DND-41 (cell line): ENCODE results near the gene AK8.

ENCODE experiments used
- ATAC-seq: fragments of 200-7000 bp; cut with Tn5 transposase; 3 replicates; pipeline ENCODE4 v1.9.1; 2021; ENCODE audit warnings: low read depth; ENCODE audit not compliant: insufficient read depth
- DNase-seq: peaks from one replicate; pipeline ENCODE4 v3.0.0-alpha.2; 2020
- H2AFZ ChIP-seq: 2 replicates; pipeline ENCODE4 v1.6.0; 2012; ENCODE audit warnings: low read depth, low read length
- H3K27ac ChIP-seq: 2 replicates; pipeline ENCODE4 v1.5.1; 2012; ENCODE audit warnings: low read length, inconsistent platforms
- H3K27me3 ChIP-seq: fragments of 200-600 bp; sonication (generic); 2 replicates; pipeline ENCODE4 v1.6.0; 2012; ENCODE audit warnings: low read length, mild to moderate bottlenecking, inconsistent platforms; ENCODE audit not compliant: insufficient read depth, poor library complexity
- H3K36me3 ChIP-seq: 2 replicates; pipeline ENCODE4 v1.5.1; 2012; ENCODE audit warnings: low read length, inconsistent platforms; ENCODE audit not compliant: insufficient read depth
- H3K4me1 ChIP-seq: 2 replicates; pipeline ENCODE4 v1.5.1; 2012; ENCODE audit warnings: mild to moderate bottlenecking, low read length; ENCODE audit not compliant: insufficient read depth
- H3K4me2 ChIP-seq: 2 replicates; pipeline ENCODE4 v1.6.0; 2012; ENCODE audit warnings: mild to moderate bottlenecking, moderate library complexity, low read length, inconsistent platforms; ENCODE audit not compliant: insufficient read depth
- H3K4me3 ChIP-seq, 2 experiments: fragments of 200-600 bp in 1 of 2; shearing (Covaris generic) in 1 of 2; 2 replicates each; pipeline ENCODE4 v1.5.1; 2012 to 2016; ENCODE audit warnings: inconsistent platforms in 2 of 2, low read length in 2 of 2, mild to moderate bottlenecking in 2 of 2, low read depth in 1 of 2, moderate library complexity in 1 of 2
- H3K79me2 ChIP-seq: 2 replicates; pipeline ENCODE4 v1.6.0; 2012; ENCODE audit warnings: low read length, inconsistent platforms; ENCODE audit not compliant: insufficient read depth
- H3K9ac ChIP-seq: 2 replicates; pipeline ENCODE4 v1.6.0; 2012; ENCODE audit warnings: low read depth, mild to moderate bottlenecking, inconsistent platforms, low read length, moderate library complexity
- H3K9me3 ChIP-seq: 2 replicates; pipeline ENCODE4 v1.5.1; 2012; ENCODE audit warnings: low read length, moderate library complexity, mild to moderate bottlenecking, inconsistent platforms; ENCODE audit not compliant: insufficient read depth, severe bottlenecking
- H4K20me1 ChIP-seq: 2 replicates; pipeline ENCODE4 v1.6.0; 2012; ENCODE audit warnings: low read length; ENCODE audit not compliant: insufficient read depth
- CTCF ChIP-seq: IDR thresholded peaks from 2 replicates; pipeline ENCODE4 v1.5.1; 2012; ENCODE audit warnings: borderline replicate concordance, low read length, moderate library complexity, mild to moderate bottlenecking; ENCODE audit not compliant: poor library complexity, severe bottlenecking; ENCODE audit errors: extremely low read depth
- EZH2 ChIP-seq: IDR thresholded peaks from 3 replicates; pipeline ENCODE4 v1.6.1; 2012; ENCODE audit warnings: borderline replicate concordance, low read depth, mild to moderate bottlenecking, moderate library complexity, low read length, inconsistent platforms; ENCODE audit not compliant: severe bottlenecking

AK8 gene

DNA sequence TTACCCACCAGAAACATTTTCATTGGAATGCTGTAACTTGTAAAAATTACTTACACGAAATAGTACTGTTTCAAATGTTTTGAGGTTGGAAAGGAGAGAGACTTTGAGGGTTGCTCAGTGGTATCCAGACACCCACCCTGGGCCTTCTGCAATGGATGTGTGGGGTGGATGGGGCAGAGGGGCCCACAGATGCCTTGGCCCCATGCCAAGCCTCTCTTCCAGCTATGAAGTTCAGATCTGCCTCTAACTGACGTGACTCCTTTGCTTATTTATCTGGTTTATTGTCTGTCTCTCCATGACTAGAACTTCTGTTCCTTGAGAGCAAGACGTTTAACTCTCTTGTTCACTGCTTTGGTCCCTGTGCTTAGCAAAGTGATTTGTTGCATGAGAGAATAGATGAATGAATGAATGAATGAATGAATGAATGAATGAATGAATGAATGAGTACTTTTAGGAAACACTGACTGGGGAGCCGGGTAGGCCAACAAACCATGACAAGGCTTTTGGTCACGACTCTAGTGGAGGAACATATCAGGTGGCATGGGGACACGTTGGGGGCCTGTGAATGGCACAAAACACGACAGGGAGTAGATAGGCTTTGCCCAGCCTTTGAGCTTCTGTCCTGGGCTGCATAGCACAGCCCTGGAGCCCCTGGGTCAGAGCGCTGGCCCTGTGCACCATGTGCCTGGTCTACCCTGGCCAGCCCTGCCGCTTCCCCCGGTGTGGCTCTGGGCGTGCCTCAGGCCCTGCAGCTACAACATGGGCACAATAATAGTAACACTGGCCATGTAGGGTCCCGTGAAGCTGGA, 31.8 kb downstream of the AK8 start:
- no peak overlapping the region for H3K9ac ChIP-seq
- no peaks in the 10 kb centered on the region for H3K36me3 ChIP-seq
- H3K4me1 ChIP-seq = peaks cover 23% of the 10 kb centered on the region
- no peaks in the 10 kb centered on the region for H3K27me3 ChIP-seq
- no peak for ATAC-seq
- TF ChIP-seq EZH2 = no peak
- no peak for TF ChIP-seq CTCF
- no peak overlapping the region for H3K27ac ChIP-seq
- H3K79me2 ChIP-seq = no peaks in the 10 kb centered on the region
- no peaks in the 10 kb centered on the region for H4K20me1 ChIP-seq
- H3K4me2 ChIP-seq = no peak overlapping the region
- no peak overlapping the region for H3K4me3 ChIP-seq
- H3K9me3 ChIP-seq = no peaks in the 10 kb centered on the region
- no peak overlapping the region for H2AFZ ChIP-seq
- peak; percentile 44 for DNase-seq

DNA sequence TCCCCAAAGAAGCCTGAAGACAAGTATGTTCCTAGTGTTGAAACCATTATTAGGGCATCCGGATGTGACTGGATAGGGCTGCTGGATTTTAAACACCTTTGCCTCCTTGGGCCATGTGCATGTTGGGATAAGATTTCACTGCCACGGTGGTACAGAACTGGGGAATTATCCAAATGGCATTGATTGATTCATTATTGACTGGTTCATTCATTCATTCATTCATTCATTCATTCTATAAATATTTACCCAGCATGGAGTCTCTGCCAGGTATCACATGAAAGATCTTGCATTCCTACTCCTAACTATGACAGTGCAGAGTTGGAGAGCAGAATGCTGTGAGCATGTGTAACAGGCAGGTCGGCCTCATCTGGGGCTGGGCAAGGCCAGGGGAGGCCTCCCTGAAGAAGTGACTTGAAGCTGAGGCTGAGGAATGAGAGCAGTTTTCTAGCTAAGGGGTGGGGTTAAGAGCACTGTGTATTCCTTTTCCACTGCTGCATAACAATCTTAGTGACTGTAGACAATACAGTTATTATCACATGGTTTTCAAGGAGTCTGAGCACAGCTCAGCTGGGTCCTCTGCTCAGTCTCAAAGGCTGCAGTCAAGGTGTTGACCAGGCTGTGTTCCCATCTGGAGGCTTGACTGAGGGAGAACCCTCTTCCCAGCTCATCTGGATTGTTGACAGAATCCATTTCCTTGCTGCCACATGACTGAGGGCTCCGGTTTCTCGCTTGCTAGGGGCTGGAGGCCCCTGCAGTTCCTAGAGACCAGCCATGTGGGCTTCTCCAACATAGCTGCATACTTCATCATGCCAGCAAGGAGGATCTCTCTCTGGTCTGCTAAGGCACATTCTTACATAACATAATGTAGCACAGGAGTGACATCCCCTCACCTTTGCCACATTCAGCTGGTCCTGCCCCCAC, 35.7 kb downstream of the AK8 start:
- no peaks in the 10 kb centered on the region for H4K20me1 ChIP-seq
- no peak overlapping the region for H3K4me3 ChIP-seq
- no peak overlapping the region for H3K9ac ChIP-seq
- H3K27ac ChIP-seq = no peak overlapping the region
- no peaks in the 10 kb centered on the region for H3K36me3 ChIP-seq
- no peaks in the 10 kb centered on the region for H3K27me3 ChIP-seq
- ATAC-seq = no peak
- DNase-seq = no peak
- H2AFZ ChIP-seq = no peak overlapping the region
- H3K9me3 ChIP-seq = no peaks in the 10 kb centered on the region
- H3K79me2 ChIP-seq = no peaks in the 10 kb centered on the region
- no peak for TF ChIP-seq CTCF
- H3K4me1 ChIP-seq = no peaks in the 10 kb centered on the region
- no peak overlapping the region for H3K4me2 ChIP-seq

DNA sequence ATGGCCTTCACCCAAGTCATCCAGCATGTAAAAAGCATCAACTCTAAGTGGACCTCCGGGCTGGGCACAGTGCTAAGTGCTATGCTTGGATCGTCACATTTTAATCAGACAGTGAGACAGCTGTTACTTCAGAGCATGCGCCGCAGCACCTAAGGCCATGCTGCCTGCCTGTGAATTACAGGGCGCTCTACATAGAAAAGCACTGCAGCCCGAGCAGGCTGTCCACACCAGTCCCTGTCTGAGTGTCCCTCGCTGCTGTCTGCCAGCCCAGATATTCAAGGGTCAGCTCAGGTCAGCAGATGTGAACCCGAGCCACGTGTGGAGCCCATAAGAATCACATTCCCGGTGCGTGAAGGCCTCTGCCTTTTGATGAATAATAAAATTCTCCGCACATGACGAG, 37.1 kb downstream of the AK8 start:
- Histone ChIP-seq H3K4me1 (no peaks in the 10 kb centered on the region), H3K9me3 (no peaks in the 10 kb centered on the region), H3K36me3 (no peaks in the 10 kb centered on the region), H3K4me2 (no peak overlapping the region), H2AFZ (no peak overlapping the region), H3K4me3 (no peak overlapping the region), H3K79me2 (no peaks in the 10 kb centered on the region), H3K9ac (no peak overlapping the region), H3K27ac (no peak overlapping the region), H3K27me3 (no peaks in the 10 kb centered on the region), H4K20me1 (no peaks in the 10 kb centered on the region)
- ATAC-seq (no peak), DNase-seq (no peak)
- TF ChIP-seq CTCF (no peak), EZH2 (no peak)
